ENCODE measurements around the gene STARD9. TPM values are rescaled to one million over a fixed set of nuclear protein-coding genes. Genes with fewer than 3 reads are reported as not detected.

The STARD9 gene
- total and polyA plus RNA-seq, 4 donors = 2.4 to 27.6 (median 10.8) TPM

GRCh38 chr15:42728972-42729371, 153.6 kb downstream of the STARD9 start:
- WGBS, 2 donors = 89 to 90% methylated on average over 14 of the region's 14 CpGs
- H3K9ac ChIP-seq (ENCODE audit: insufficient read depth in 1 of 2, low read length in 2 of 2) = no peak overlapping the region
- no peak for DNase-seq

GRCh38 chr15:42729409-42729808, 154.0 kb downstream of the STARD9 start:
- TF ChIP-seq, protein P1, sequence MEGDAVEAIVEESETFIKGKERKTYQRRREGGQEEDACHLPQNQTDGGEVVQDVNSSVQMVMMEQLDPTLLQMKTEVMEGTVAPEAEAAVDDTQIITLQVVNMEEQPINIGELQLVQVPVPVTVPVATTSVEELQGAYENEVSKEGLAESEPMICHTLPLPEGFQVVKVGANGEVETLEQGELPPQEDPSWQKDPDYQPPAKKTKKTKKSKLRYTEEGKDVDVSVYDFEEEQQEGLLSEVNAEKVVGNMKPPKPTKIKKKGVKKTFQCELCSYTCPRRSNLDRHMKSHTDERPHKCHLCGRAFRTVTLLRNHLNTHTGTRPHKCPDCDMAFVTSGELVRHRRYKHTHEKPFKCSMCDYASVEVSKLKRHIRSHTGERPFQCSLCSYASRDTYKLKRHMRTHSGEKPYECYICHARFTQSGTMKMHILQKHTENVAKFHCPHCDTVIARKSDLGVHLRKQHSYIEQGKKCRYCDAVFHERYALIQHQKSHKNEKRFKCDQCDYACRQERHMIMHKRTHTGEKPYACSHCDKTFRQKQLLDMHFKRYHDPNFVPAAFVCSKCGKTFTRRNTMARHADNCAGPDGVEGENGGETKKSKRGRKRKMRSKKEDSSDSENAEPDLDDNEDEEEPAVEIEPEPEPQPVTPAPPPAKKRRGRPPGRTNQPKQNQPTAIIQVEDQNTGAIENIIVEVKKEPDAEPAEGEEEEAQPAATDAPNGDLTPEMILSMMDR (IDR thresholded peaks at IDR 0.05; ENCODE audit: control extremely low read depth, extremely low read depth) = no peak
- H3K27ac ChIP-seq (ENCODE audit: low read depth in 1 of 2, low read length in 1 of 2) = no peak overlapping the region
- H3K4me1 ChIP-seq (ENCODE audit: control insufficient read depth in 5 of 5, insufficient read depth in 5 of 5, low read length in 5 of 5) = peaks cover 0 to 6% (median 0%) of the 10 kb centered on the region in 5 donors
- ATAC-seq (ENCODE audit: insufficient read depth, low FRiP score) (no peak), DNase-seq (no peak)
- H3K9ac ChIP-seq (ENCODE audit: insufficient read depth in 1 of 2, low read length in 2 of 2) = no peak overlapping the region
- no peaks in the 10 kb centered on the region for H3K27me3 ChIP-seq (ENCODE audit: control insufficient read depth in 3 of 3, insufficient read depth in 3 of 3, low read length in 2 of 3)
- no peaks in the 10 kb centered on the region for H3K9me3 ChIP-seq (ENCODE audit: control insufficient read depth in 4 of 4, insufficient read depth in 3 of 4, low read length in 3 of 4)
- peaks cover 24 to 82% (median 64%) of the 10 kb centered on the region in 4 donors for H3K36me3 ChIP-seq (ENCODE audit: control insufficient read depth in 4 of 4, insufficient read depth in 4 of 4, low read length in 4 of 4)
- WGBS, 2 donors = 93 to 94% methylated on average over 7 of the region's 7 CpGs
- no peak overlapping the region for H3K4me3 ChIP-seq

More at GRCh38 chr15:42728972-42729371, 153.6 kb downstream of the STARD9 start:
- ATAC-seq (ENCODE audit: insufficient read depth, low FRiP score) = no peak
- TF ChIP-seq, protein P1 (IDR thresholded peaks at IDR 0.05; ENCODE audit: control extremely low read depth, extremely low read depth) = no peak
- Histone ChIP-seq H3K4me1 (ENCODE audit: control insufficient read depth in 5 of 5, insufficient read depth in 5 of 5, low read length in 5 of 5) (peaks cover 0 to 6% (median 0%) of the 10 kb centered on the region in 5 donors), H3K27me3 (ENCODE audit: control insufficient read depth in 3 of 3, insufficient read depth in 3 of 3, low read length in 2 of 3) (no peaks in the 10 kb centered on the region), H3K36me3 (ENCODE audit: control insufficient read depth in 4 of 4, insufficient read depth in 4 of 4, low read length in 4 of 4) (peaks cover 24 to 82% (median 64%) of the 10 kb centered on the region in 4 donors), H3K9me3 (ENCODE audit: control insufficient read depth in 4 of 4, insufficient read depth in 3 of 4, low read length in 3 of 4) (no peaks in the 10 kb centered on the region), H3K27ac (ENCODE audit: low read depth in 1 of 2, low read length in 1 of 2) (no peak overlapping the region), H3K4me3 (no peak overlapping the region)

DNA sequence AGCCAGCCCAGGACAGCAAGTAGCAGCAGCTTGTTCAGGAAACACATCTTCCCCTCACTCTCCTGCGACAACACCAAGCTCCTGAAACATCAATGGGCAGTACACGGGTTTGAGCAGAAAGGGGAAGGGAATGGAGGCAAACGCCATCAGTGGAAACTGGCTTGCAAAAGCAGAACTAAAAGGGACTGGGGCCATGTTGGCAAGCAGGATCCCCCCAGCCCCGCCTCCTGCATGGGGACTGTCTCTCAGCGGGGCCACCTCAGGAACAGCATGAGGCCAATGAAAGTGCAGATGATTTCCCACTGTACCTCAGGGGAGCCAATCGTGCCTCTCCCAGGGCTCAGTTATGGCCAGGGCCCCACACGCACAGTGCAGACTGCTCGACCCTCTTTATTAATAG, 154.7 kb downstream of the STARD9 start:
- Histone ChIP-seq H3K4me1 (ENCODE audit: control insufficient read depth in 5 of 5, insufficient read depth in 5 of 5, low read length in 5 of 5) (peaks cover 0 to 6% (median 0%) of the 10 kb centered on the region in 5 donors), H3K9me3 (ENCODE audit: control insufficient read depth in 4 of 4, insufficient read depth in 3 of 4, low read length in 3 of 4) (no peaks in the 10 kb centered on the region), H3K27me3 (ENCODE audit: control insufficient read depth in 3 of 3, insufficient read depth in 3 of 3, low read length in 2 of 3) (no peaks in the 10 kb centered on the region), H3K36me3 (ENCODE audit: control insufficient read depth in 4 of 4, insufficient read depth in 4 of 4, low read length in 4 of 4) (peaks cover 17 to 80% (median 65%) of the 10 kb centered on the region in 4 donors), H3K4me3 (no peak overlapping the region), H3K9ac (ENCODE audit: insufficient read depth in 1 of 2, low read length in 2 of 2) (no peak overlapping the region), H3K27ac (ENCODE audit: low read depth in 1 of 2, low read length in 1 of 2) (no peak overlapping the region)
- no peak for ATAC-seq (ENCODE audit: insufficient read depth, low FRiP score)
- WGBS, 2 donors = 78 to 84% methylated on average over 8 of the region's 8 CpGs
- TF ChIP-seq, protein P1 (IDR thresholded peaks at IDR 0.05; ENCODE audit: control extremely low read depth, extremely low read depth) = no peak
- no peak for DNase-seq

DNA sequence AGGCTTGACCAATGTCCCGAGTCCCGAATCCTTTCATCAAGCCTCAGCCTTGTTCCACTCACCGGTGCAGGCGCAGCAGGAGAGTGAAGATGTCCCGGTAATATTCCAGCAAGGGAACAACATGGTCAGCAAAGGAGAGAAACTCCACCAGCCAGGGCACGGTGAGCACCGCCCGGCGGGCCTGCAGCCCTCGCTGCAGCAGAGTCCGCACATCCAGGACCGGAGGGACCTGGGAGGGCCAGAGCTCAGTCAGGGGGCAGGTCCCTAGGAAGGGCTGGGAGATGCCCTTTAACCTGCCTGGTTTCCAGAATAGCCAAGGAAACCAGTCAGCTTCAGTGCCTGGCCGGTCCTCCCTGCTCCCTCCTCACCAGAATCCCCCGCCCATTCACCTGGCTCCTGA, 155.1 kb downstream of the STARD9 start:
- no peaks in the 10 kb centered on the region for H3K27me3 ChIP-seq (ENCODE audit: control insufficient read depth in 3 of 3, insufficient read depth in 3 of 3, low read length in 2 of 3)
- DNase-seq (no peak), ATAC-seq (ENCODE audit: insufficient read depth, low FRiP score) (no peak)
- 96 to 97% methylated on average over 14 of the region's 14 CpGs for WGBS, 2 donors
- H3K36me3 ChIP-seq (ENCODE audit: control insufficient read depth in 4 of 4, insufficient read depth in 4 of 4, low read length in 4 of 4) = peaks cover 13 to 79% (median 64%) of the 10 kb centered on the region in 4 donors
- H3K27ac ChIP-seq (ENCODE audit: low read depth in 1 of 2, low read length in 1 of 2) = no peak overlapping the region
- peaks cover 0 to 6% (median 0%) of the 10 kb centered on the region in 5 donors for H3K4me1 ChIP-seq (ENCODE audit: control insufficient read depth in 5 of 5, insufficient read depth in 5 of 5, low read length in 5 of 5)
- TF ChIP-seq, protein P1 (IDR thresholded peaks at IDR 0.05; ENCODE audit: control extremely low read depth, extremely low read depth) = no peak
- no peak overlapping the region for H3K4me3 ChIP-seq
- H3K9me3 ChIP-seq (ENCODE audit: control insufficient read depth in 4 of 4, insufficient read depth in 3 of 4, low read length in 3 of 4) = no peaks in the 10 kb centered on the region
- H3K9ac ChIP-seq (ENCODE audit: insufficient read depth in 1 of 2, low read length in 2 of 2) = no peak overlapping the region

All from lung (tissue), 12 donors.